HepG2 (cell line): ENCODE data around the gene HNRNPA2B1. TPM values are rescaled to one million over a fixed set of nuclear protein-coding genes. Genes with fewer than 3 reads are reported as not detected.

ENCODE experiments used
- ATAC-seq: fragments of 200-7000 bp; cut with Tn5 transposase; 3 replicates; pipeline ENCODE4 v1.9.1; 2020; ENCODE audit warnings: mild to moderate bottlenecking, moderate library complexity
- BruUV-seq: library from RNA; stranded (reverse); fragments of 400-500 nt; replicated peaks from 2 replicates; lab custom pipeline; 2021; lab: Mats Ljungman, UMichigan
- CTCF ChIA-PET: fragments of 300-600 bp; formaldehyde crosslinking; extraction: SDS; loops from one replicate; lab custom pipeline; 2021; ENCODE audit warnings: low total read pairs, inconsistent platforms, low intra/inter-chr PET ratio; lab: Yijun Ruan, JAX
- POLR2A ChIA-PET: fragments of 350-600 bp; sonication (Branson Sonifier 250); formaldehyde crosslinking; loops from one replicate; lab custom pipeline; 2020; ENCODE audit warnings: antibody characterized with exemption, inconsistent platforms; lab: Yijun Ruan, JAX
- DNase-seq: peaks from one replicate; pipeline ENCODE4 v3.0.0-alpha.2; 2015; ENCODE audit warnings: low spot score
- FAIRE-seq: peaks from 3 replicates; lab custom pipeline; 2011; peaks lifted over from hg19 to GRCh38; lab: Jason Lieb, UNC
- H2AFZ ChIP-seq: one replicate; pipeline ENCODE4 v1.6.1; 2011; ENCODE audit warnings: low read length, inconsistent platforms
- H3K27ac ChIP-seq: fragments of 300-600 bp; 3 replicates; pipeline ENCODE4 v1.8.0; 2011; ENCODE audit warnings: mixed run types, mild to moderate bottlenecking, mixed read lengths, low read length, inconsistent platforms; ENCODE audit not compliant: insufficient read depth; ENCODE audit errors: extremely low read length
- H3K27me3 ChIP-seq, 2 experiments: fragments of 200-600 bp in 1 of 2; 2 replicates in 1 of 2; 3 replicates in 1 of 2; pipeline versions ENCODE4 v1.6.0 to v1.8.0; 2011; ENCODE audit warnings: low read length in 2 of 2, mild to moderate bottlenecking in 2 of 2, moderate library complexity in 2 of 2, inconsistent platforms in 1 of 2; ENCODE audit not compliant: insufficient read depth in 2 of 2, control insufficient read depth in 1 of 2
- H3K36me3 ChIP-seq, 2 experiments: fragments of 200-600 bp in 1 of 2; replicated peaks in 1 of 2; 2 replicates in 1 of 2; 3 replicates in 1 of 2; pipeline versions ENCODE4 v1.5.1 to v1.8.0; 2011; ENCODE audit warnings: low read length in 2 of 2, inconsistent platforms in 1 of 2; ENCODE audit not compliant: insufficient read depth in 2 of 2, control insufficient read depth in 1 of 2
- H3K4me1 ChIP-seq: 2 replicates; pipeline ENCODE4 v1.5.1; 2012; ENCODE audit warnings: low read length, inconsistent platforms; ENCODE audit not compliant: insufficient read depth
- H3K4me2 ChIP-seq: 2 replicates; pipeline ENCODE4 v1.6.0; 2011; ENCODE audit warnings: low read depth, low read length, inconsistent platforms
- H3K4me3 ChIP-seq, 3 experiments: fragments of 200-600 bp in 1 of 3; sonication (generic), shearing (Covaris generic) in 1 of 3; replicated peaks in 1 of 3; 2 replicates each; pipeline ENCODE4 v1.5.1; 2011 to 2016; ENCODE audit warnings: low read length in 3 of 3, inconsistent platforms in 2 of 3, low read depth in 2 of 3, mild to moderate bottlenecking in 2 of 3, control low read depth in 1 of 3, mixed read lengths in 1 of 3; ENCODE audit not compliant: insufficient read depth in 1 of 3
- H3K79me2 ChIP-seq: one replicate; pipeline ENCODE4 v1.6.1; 2011; ENCODE audit warnings: low read length, inconsistent platforms; ENCODE audit not compliant: insufficient read depth
- H3K9ac ChIP-seq: 2 replicates; pipeline ENCODE4 v1.6.0; 2011; ENCODE audit warnings: mild to moderate bottlenecking, low read depth, low read length, inconsistent platforms; ENCODE audit not compliant: insufficient read depth
- H3K9me3 ChIP-seq: 2 replicates; pipeline ENCODE4 v1.5.1; 2012; ENCODE audit warnings: mild to moderate bottlenecking, low read length
- H4K20me1 ChIP-seq: 2 replicates; pipeline ENCODE4 v1.6.0; 2011; ENCODE audit warnings: inconsistent platforms, mild to moderate bottlenecking, low read length, moderate library complexity; ENCODE audit not compliant: insufficient read depth
- BRCA1 ChIP-seq: sonication (generic); formaldehyde crosslinking; IDR thresholded peaks from 2 replicates; pipeline ENCODE4 v1.4.0; 2020; ENCODE audit warnings: missing genetic modification reagents
- BRF2 ChIP-seq: sonication (generic); formaldehyde crosslinking; IDR thresholded peaks from 2 replicates; pipeline ENCODE4 v1.8.1; 2022; ENCODE audit warnings: mild to moderate bottlenecking, missing genetic modification reagents
- ETS1 ChIP-seq: sonication (generic); formaldehyde crosslinking; IDR thresholded peaks from 2 replicates; pipeline ENCODE4 v1.4.0; 2020; ENCODE audit warnings: missing genetic modification reagents
- FOXK2 ChIP-seq: fragments of 450-650 bp; IDR thresholded peaks from 2 replicates; pipeline ENCODE4 v1.6.1; 2016
- MAFF ChIP-seq: IDR thresholded peaks from 2 replicates; pipeline ENCODE4 v1.6.1; 2011; ENCODE audit warnings: low read depth, low read length, improper control_type of control experiment
- NR2F6 ChIP-seq, 2 experiments: IDR thresholded peaks; 2 replicates each; pipeline ENCODE4 v1.6.1; 2016; ENCODE audit warnings: antibody characterized with exemption in 1 of 2, mild to moderate bottlenecking in 1 of 2
- PAF1 ChIP-seq: IDR thresholded peaks from 2 replicates; pipeline ENCODE4 v1.6.1; 2016; ENCODE audit warnings: missing genetic modification reagents, missing compliant biosample characterization
- POLR2AphosphoS2 ChIP-seq: IDR thresholded peaks from 2 replicates; pipeline ENCODE4 v1.6.1; 2011; ENCODE audit warnings: low read depth, low read length, improper control_type of control experiment
- POLR2G ChIP-seq: fragments of 200-400 bp; formaldehyde crosslinking; IDR thresholded peaks from 2 replicates; pipeline ENCODE4 v1.6.1; 2018; ENCODE audit warnings: mild to moderate bottlenecking, low read depth, low read length, moderate library complexity
- TFDP1 ChIP-seq: IDR thresholded peaks from 2 replicates; pipeline ENCODE4 v1.6.1; 2016; ENCODE audit warnings: missing compliant biosample characterization, missing genetic modification reagents, borderline replicate concordance
- TMF1 ChIP-seq: sonication (generic); formaldehyde crosslinking; IDR thresholded peaks from 2 replicates; pipeline ENCODE4 v1.8.1; 2022; ENCODE audit warnings: low read depth, missing genetic modification reagents
- UBTF ChIP-seq: sonication (generic); formaldehyde crosslinking; IDR thresholded peaks from 2 replicates; pipeline ENCODE4 v1.4.0; 2020; ENCODE audit warnings: mild to moderate bottlenecking, missing genetic modification reagents
- ZNF317 ChIP-seq: sonication (generic); formaldehyde crosslinking; IDR thresholded peaks from 2 replicates; pipeline ENCODE4 v1.5.0; 2020; ENCODE audit warnings: mild to moderate bottlenecking, missing genetic modification reagents
- ZNF574 ChIP-seq: sonication (generic); formaldehyde crosslinking; IDR thresholded peaks from 2 replicates; pipeline ENCODE4 v1.4.0; 2020; ENCODE audit warnings: missing genetic modification reagents
- ZNF577 ChIP-seq: sonication (generic); formaldehyde crosslinking; IDR thresholded peaks from 2 replicates; pipeline ENCODE4 v1.4.0; 2020; ENCODE audit warnings: mild to moderate bottlenecking, low read depth, missing genetic modification reagents, borderline replicate concordance
- ZNF589 ChIP-seq: sonication (generic); formaldehyde crosslinking; conservative IDR thresholded peaks from 2 replicates; pipeline ENCODE4 v1.8.0; 2022; ENCODE audit warnings: mild to moderate bottlenecking, moderate library complexity, missing genetic modification reagents
- ZNF781 ChIP-seq: sonication (generic); formaldehyde crosslinking; IDR thresholded peaks from 2 replicates; pipeline ENCODE4 v1.5.1; 2020; ENCODE audit warnings: borderline replicate concordance, mild to moderate bottlenecking, missing genetic modification reagents; ENCODE audit errors: not compliant biosample characterization
- WGBS: methylation state at CpG from one replicate; pipeline ENCODE4 v1.1.6; 2017; ENCODE audit warnings: low lambda C conversion rate; 5-methylcytosine and 5-hydroxymethylcytosine counted together
- in situ Hi-C: cut with HindIII; loops from 2 replicates; pipeline ENCODE4 v1.10.0; 2017; ENCODE audit warnings: low pct_unique_long_range_greater_than_20kb; ENCODE audit not compliant: extremely low pct_ligation_motif_present
- intact Hi-C: fragments of 100-400 bp; cut with micrococcal nuclease; formaldehyde crosslinking; loops from one replicate; pipeline ENCODE4 v1.10.0; 2022; ENCODE audit not compliant: unreplicated experiment
- polyA plus RNA-seq, 8 experiments: library from polyadenylated mRNA; depleted of rRNA in 3 of 8; stranded (reverse) in 7 of 8; unstranded in 1 of 8; fragments of >200 nt; fragmentation: Illumina TruSeq in 4 of 8; extraction: Trizol in 4 of 8; gene quantifications; 2 replicates each; pipeline versions ENCODE4 v1.2.1 to v1.2.3, GENCODE V29; 2011 to 2016; ENCODE audit warnings: low read depth in 4 of 8, missing spikeins in 1 of 8, mixed read lengths in 1 of 8; ENCODE audit not compliant: insufficient read depth in 1 of 8
- total RNA-seq, 5 experiments: library from RNA; depleted of rRNA; stranded (reverse); fragments of >200 nt; fragmentation: Illumina TruSeq; extraction: Trizol; gene quantifications; 2 replicates each; pipeline ENCODE4 v1.2.3, GENCODE V29; 2016; ENCODE audit warnings: low read depth in 1 of 5

Gene HNRNPA2B1
- total and polyA plus RNA-seq, 2 of the 13 experiments (the other 11 are each of a cell fraction or from before 2014, with no cell fraction given) = 193 to 412 TPM

GRCh38 chr7:26182283-26182682, 18.3 kb downstream of the HNRNPA2B1 start:
- no peak overlapping the region for H3K27ac ChIP-seq
- FAIRE-seq = no peak
- ATAC-seq = no peak
- TF ChIP-seq ZNF317 (CRISPR knock-in tag) (no peak), BRF2 (no peak), POLR2AphosphoS2 (peak; percentile 74), TFDP1 (CRISPR knock-in tag) (no peak), PAF1 (CRISPR knock-in tag) (peak; percentile 72), FOXK2 (no peak), BRCA1 (CRISPR knock-in tag) (no peak), POLR2G (peak; percentile 53), TMF1 (CRISPR knock-in tag) (no peak), ZNF589 (CRISPR knock-in tag) (no peak), ZNF781 (CRISPR knock-in tag) (peak; percentile 18), UBTF (no peak), NR2F6 (IDR thresholded peaks at IDR 0.05) (no peak), NR2F6 (CRISPR knock-in tag; IDR thresholded peaks at IDR 0.05) (no peak), MAFF (no peak), ZNF574 (0 out of 2 replicates have a peak, but pooled peaks have one; percentile 3), ETS1 (CRISPR knock-in tag) (no peak), ZNF577 (CRISPR knock-in tag) (no peak)

More at GRCh38 chr7:26182283-26182682, 18.3 kb downstream of the HNRNPA2B1 start:
- H3K79me2 ChIP-seq = no peaks in the 10 kb centered on the region
- no peaks in the 10 kb centered on the region; a peak in 1 of 5 replicates for H3K36me3 ChIP-seq
- H3K4me1 ChIP-seq = peaks cover 30% of the 10 kb centered on the region
- no peak overlapping the region for H2AFZ ChIP-seq
- peaks cover 18% of the 10 kb centered on the region; the same call in 1 of the 2 replicates for H4K20me1 ChIP-seq
- no TSS peak for BruUV-seq
- no peak overlapping the region for H3K4me2 ChIP-seq
- intact Hi-C loops (loop anchor here (5.0 kb wide), 1 partner anchor 90 kb away; no protein-coding TSS in a partner anchor), in situ Hi-C loops (loop anchor here (10.0 kb wide), 1 partner anchor 87 kb away; no protein-coding TSS in a partner anchor)
- no peak overlapping the region for H3K9ac ChIP-seq
- ChIA-PET CTCF (no interaction called here), POLR2A (interaction anchor here (1.4 to 1.6 kb wide), 3 partner anchors 11 to 30 kb away, joined by 3 to 6 read pairs (median 4); partner anchors contain the start of gene NFE2L3)
- no peak overlapping the region for H3K4me3 ChIP-seq
- no peaks in the 10 kb centered on the region for H3K27me3 ChIP-seq
- 91% methylated on average over 6 of the region's 6 CpGs for whole genome bisulfite sequencing
- no peak for DNase-seq
- H3K9me3 ChIP-seq = no peaks in the 10 kb centered on the region
